Brain pericyte (primary cell): Measurements from ENCODE around the gene ATP2C1.

ENCODE experiments used
- DNase-seq: peaks from one replicate; pipeline ENCODE4 v3.0.0-alpha.2; 2012; ENCODE audit warnings: low read depth, low spot score

The ATP2C1 gene

DNA sequence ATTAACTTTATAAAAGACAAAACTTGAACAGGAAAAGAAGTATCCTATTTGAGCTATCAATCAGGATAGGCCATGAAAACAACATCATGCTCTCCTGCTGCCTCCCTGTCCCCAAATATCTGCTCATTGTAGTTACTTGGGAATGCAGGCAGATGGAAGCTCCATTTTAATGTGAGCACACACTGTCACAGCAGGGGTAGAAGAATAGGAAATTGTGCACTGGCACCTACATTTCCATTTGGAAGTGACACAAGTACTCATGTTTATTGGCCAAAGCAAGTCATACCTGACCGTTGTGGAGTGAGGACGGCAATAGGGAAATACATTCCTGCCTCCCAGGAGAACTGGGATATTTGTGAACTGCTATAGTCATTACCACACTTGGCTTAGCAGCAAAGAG, 80.3 kb downstream of the ATP2C1 start:
- no peak for DNase-seq

DNA sequence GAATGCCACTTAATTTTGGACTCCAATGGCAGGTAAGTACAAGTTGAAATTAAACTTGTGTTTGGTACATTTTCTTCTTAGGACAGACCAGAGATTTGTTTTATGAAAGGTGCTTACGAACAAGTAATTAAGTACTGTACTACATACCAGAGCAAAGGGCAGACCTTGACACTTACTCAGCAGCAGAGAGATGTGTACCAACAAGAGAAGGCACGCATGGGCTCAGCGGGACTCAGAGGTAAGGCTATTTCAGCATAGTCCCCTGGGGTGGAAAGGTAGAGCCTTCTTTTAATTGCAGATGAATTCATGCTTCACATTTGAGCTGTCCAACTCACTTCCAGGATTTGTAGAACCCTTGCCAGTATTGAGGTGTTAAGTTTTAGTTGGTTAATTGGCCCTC, 81.4 kb downstream of the ATP2C1 start:
- DNase-seq: no peak

GRCh38 chr3:130976706-130977105, 82.8 kb downstream of the ATP2C1 start:
- no peak for DNase-seq

- no peak for DNase-seq
Measured at GRCh38 chr3:130979117-130979516, 85.2 kb downstream of the ATP2C1 start.

- no peak for DNase-seq
Measured at GRCh38 chr3:130981469-130981868, 87.6 kb downstream of the ATP2C1 start.

DNA sequence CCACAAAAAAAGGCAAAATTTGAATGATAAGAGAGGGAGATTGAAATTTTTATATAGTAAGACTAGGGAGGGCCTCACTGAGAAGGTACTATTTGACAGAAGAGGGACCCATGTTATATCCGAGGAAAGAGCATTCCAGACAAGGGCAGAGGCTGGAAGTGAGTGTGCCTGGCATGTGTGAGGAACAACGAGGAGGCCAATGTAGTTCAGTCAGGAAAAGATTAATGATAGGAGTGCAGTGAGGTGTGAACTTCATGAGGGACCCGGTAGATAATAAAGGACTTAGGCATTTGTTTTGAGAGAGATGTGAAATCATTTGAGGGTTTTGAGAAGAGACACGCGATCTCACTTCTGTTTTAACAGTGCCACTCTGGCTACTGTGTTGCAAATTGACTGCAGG, 96.4 kb downstream of the ATP2C1 start:
- DNase-seq: no peak

DNA sequence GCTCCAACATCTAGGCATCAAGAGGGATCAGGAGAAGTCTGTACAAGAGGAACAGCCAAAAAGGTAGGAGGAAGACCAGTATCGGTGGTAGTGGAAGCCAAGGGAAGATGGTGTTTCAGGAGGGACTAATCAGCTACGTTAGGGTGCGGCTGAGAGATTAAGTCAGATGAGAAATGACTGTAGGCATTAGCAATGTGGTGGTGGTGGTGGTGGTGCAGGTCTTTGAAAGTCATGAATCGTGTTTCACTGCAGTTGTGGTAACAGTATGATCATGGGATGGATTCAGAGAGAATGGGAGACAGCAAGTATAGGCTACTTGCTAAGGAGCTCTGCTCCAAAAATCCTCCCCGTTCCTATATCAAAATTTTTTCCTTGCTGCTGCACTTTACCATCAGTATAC, 97.2 kb downstream of the ATP2C1 start:
- DNase-seq: no peak

DNA sequence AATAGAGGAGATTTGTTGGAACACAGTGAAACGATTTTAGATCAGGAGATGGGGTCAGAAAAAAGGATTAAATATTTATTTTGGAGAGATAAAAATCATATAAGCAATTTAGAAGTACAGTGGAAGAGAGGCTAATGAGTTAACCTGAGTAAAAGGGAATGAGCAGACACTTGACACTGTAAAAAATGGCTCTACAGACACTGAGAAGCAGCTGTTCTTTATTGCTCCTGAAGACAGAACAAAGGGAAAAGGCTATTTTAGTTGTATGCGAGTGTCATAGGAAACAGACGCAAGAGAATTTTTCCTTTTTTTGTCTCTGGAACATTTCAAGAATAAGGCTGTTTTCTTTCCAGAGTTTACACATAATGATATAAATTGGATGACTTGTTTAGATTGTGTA, 98.5 kb downstream of the ATP2C1 start:
- no peak for DNase-seq

GRCh38 chr3:130997289-130997688, 103.4 kb downstream of the ATP2C1 start:
- no peak for DNase-seq

DNA sequence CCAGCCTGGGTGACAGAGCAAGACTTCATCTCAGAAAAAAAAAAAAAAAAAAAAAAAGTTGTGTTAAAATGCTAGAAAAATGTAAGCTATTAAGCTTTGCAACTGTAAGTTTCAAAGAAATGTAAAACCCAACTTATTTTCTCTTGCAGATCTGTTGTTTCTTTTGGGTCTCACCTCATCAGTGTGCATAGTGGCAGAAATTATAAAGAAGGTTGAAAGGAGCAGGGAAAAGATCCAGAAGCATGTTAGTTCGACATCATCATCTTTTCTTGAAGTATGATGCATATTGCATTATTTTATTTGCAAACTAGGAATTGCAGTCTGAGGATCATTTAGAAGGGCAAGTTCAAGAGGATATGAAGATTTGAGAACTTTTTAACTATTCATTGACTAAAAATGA, 107.2 kb downstream of the ATP2C1 start:
- DNase-seq: no peak

- DNase-seq: no peak
Measured at GRCh38 chr3:131004603-131005002, 110.7 kb downstream of the ATP2C1 start.

DNA sequence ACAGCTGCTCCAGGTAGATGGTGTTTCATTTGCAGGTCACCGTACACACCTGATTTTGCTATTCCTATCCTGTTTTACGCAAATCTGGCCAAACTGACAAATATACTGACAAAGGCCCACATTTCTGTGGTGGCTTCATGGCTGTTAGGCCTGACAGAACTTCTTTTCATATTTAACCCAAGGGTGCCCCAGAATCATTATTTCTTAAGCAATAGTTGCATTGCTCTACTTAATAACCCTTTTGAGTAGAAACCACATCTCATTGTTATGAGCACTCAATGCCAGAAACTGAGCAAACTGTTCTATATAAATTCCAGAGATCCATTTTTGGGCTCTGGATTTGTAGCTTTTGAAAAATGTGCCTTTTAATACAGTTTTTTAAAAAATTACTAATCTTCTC, 113.4 kb downstream of the ATP2C1 start:
- DNase-seq: no peak

GRCh38 chr3:131007782-131008181, 113.9 kb downstream of the ATP2C1 start:
- no peak for DNase-seq

DNA sequence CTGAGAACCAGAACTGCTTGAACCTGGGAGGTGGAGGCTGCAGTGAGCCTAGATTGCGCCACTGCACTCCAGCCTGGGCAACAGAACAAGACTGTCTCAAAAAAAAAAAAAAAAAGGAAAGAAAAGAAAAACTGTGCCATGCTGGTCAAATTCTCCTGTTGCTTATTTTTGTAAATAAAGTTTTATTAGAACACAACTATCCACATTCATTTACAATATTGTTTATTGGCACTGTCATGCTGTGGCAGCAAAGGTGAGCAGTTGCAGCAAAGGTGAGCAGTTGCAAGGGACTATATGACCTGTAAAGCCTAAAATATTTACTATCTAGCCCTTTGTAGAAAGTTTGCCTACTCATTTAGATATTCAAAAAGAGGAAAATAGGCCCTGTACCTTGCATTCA, 114.4 kb downstream of the ATP2C1 start:
- no peak for DNase-seq

DNA sequence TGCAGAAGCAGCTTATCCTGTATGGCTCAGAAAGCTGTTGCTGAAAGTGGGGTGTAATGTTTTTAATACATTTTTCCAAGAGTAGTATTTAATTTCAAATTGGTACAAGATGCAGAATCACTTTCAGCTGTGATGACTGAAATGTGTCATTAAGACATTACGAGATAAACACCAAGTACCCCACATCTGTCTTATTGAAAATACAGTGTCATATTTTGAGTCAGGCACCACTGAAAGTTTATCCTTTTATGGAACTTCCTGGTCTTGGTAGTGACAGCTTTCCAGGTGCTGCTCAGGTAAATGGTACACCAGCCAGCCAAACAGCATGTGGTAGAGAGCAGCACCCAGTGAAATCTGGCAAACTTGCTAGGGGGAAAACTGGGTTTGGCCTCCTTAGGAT, 115.8 kb downstream of the ATP2C1 start:
- DNase-seq: no peak

DNA sequence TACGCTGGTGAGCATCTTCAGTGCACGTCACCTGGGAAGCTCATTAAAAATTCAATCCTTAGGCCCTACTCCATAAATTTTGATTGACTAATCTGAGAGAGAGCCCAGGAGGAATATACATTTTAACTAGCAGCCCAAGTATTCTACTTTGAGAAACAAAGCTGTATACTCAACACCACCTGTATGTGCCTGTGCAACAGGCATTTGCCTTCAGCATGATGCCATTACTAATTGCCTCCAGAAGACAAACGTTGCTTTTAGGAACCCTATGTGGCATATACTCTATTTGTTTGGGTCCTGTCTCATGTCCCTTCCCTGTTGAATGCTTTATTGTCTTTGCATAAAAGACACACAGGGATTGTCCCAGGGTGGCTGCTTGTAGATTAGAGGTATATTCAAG, 125.1 kb downstream of the ATP2C1 start:
- DNase-seq: no peak

- DNase-seq: no peak
Measured at GRCh38 chr3:131020122-131020693, 126.3 kb downstream of the ATP2C1 start.

- no peak for DNase-seq
Measured at GRCh38 chr3:131025539-131025938, 131.7 kb downstream of the ATP2C1 start.

- DNase-seq: peak; percentile 63
Measured at GRCh38 chr3:131026321-131027151, 132.7 kb downstream of the ATP2C1 start, which contains the start of the genes ASTE1 and NEK11. ASTE1 (minus strand) TSS chr3:131026825; CDS start chr3:131025306, 1,519 bp downstream. NEK11 (plus strand) TSS chr3:131026877; CDS start chr3:131029709, 2,832 bp downstream.

DNA sequence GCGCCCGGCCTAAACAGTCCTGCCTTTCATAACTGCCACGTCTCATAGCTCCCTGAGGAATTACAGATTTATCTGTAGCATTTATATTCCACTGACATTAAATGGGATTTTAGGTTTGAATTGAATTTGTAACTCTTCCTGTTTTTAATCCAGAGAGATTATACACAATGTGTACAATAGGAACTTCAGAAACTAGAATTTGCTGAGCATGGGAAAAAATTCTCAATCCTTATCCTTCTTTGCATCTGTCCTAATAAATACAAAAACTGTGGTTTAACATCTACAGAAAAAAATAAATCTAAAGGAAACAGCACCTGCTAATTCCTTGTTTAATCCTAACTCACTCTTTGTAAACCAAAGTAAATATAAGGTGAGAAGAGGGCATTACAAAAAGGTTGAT, 135.0 kb downstream of the ATP2C1 start:
- no peak for DNase-seq

DNA sequence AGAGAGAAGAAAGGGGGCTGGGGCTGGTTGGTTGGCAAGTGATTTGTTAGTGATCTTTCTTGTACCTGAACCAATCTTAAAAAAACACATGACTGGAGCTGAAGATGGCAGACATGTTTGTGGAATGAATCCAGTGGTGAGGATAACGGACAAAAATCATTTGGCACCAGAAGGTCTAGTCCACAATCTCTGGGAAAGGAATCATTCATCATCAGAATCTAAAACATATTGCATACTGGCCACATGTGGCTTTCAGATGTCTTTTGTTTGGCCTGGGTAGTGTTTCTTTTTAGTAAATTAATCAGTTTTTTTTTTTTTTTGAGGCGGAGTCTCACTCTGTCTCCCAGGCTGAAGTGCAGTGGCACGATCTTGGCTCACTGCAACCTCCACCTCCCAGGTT, 137.8 kb downstream of the ATP2C1 start:
- no peak for DNase-seq

- no peak for DNase-seq
Measured at GRCh38 chr3:131033480-131034080, 139.7 kb downstream of the ATP2C1 start.
